Skeletal muscle tissue (tissue), 4 donors: ENCODE results near the gene RAB1B. TPM values are rescaled to one million over a fixed set of nuclear protein-coding genes. Genes with fewer than 3 reads are reported as not detected.

Experiments
- H3K27ac ChIP-seq: one replicate; pipeline ENCODE4 v1.7.0; 2013; ENCODE audit warnings: mild to moderate bottlenecking, low read depth, low read length, inconsistent platforms
- H3K27me3 ChIP-seq, 3 donors: one replicate each; pipeline ENCODE4 v1.7.0; 2013; ENCODE audit warnings: low read length in 3 of 3; ENCODE audit not compliant: control insufficient read depth in 3 of 3, insufficient read depth in 3 of 3
- H3K36me3 ChIP-seq, 3 donors: one replicate each; pipeline ENCODE4 v1.7.0; 2013; ENCODE audit warnings: low read length in 3 of 3; ENCODE audit not compliant: control insufficient read depth in 3 of 3, insufficient read depth in 3 of 3
- H3K4me1 ChIP-seq, 3 donors: one replicate each; pipeline ENCODE4 v1.7.0; 2013; ENCODE audit warnings: low read length in 3 of 3, mild to moderate bottlenecking in 3 of 3; ENCODE audit not compliant: control insufficient read depth in 3 of 3, insufficient read depth in 3 of 3
- H3K4me3 ChIP-seq, 3 donors: one replicate each; pipeline ENCODE4 v1.7.0; 2013; ENCODE audit warnings: low read length in 3 of 3
- H3K9ac ChIP-seq, 3 donors: one replicate each; pipeline ENCODE4 v1.7.0; 2013; ENCODE audit warnings: low read length in 3 of 3, mild to moderate bottlenecking in 3 of 3, moderate library complexity in 2 of 3, low read depth in 1 of 3
- H3K9me3 ChIP-seq, 3 donors: one replicate each; pipeline ENCODE4 v1.7.0; 2013; ENCODE audit warnings: low read length in 3 of 3; ENCODE audit not compliant: control insufficient read depth in 3 of 3
- total RNA-seq: library from RNA; depleted of rRNA; stranded (reverse); fragments of >200 nt; gene quantifications from one replicate; pipeline ENCODE4 v1.2.3, GENCODE V29; 2014
- donor health status: Osteomylitis.

Gene RAB1B
- total RNA-seq, 1 donor from 2014 or later: 33.9 TPM

GRCh38 chr11:66226101-66226500 is 42.3 kb upstream of the RAB1B start:
- no peak overlapping the region for H3K4me3 ChIP-seq
- peak overlapping the region in 1 of 3 donors; percentile 8 for H3K9ac ChIP-seq
- no peaks in the 10 kb centered on the region for H3K9me3 ChIP-seq
- no peaks in the 10 kb centered on the region for H3K4me1 ChIP-seq
- no peak overlapping the region for H3K27ac ChIP-seq
- peaks cover 8 to 13% (median 12%) of the 10 kb centered on the region in 3 donors for H3K36me3 ChIP-seq
- H3K27me3 ChIP-seq: no peaks in the 10 kb centered on the region

GRCh38 chr11:66227700-66228099 is 40.7 kb upstream of the RAB1B start:
- no peak overlapping the region for H3K9ac ChIP-seq
- H3K4me1 ChIP-seq: no peaks in the 10 kb centered on the region
- peaks cover 23 to 28% (median 26%) of the 10 kb centered on the region in 3 donors for H3K36me3 ChIP-seq
- no peak overlapping the region for H3K4me3 ChIP-seq
- no peaks in the 10 kb centered on the region for H3K9me3 ChIP-seq
- no peak overlapping the region for H3K27ac ChIP-seq
- H3K27me3 ChIP-seq: no peaks in the 10 kb centered on the region

- no peak overlapping the region for H3K9ac ChIP-seq
- H3K27me3 ChIP-seq: no peaks in the 10 kb centered on the region
- H3K9me3 ChIP-seq: no peaks in the 10 kb centered on the region
- no peak overlapping the region for H3K27ac ChIP-seq
- H3K4me3 ChIP-seq: no peak overlapping the region
- no peaks in the 10 kb centered on the region for H3K4me1 ChIP-seq
- peaks cover 31 to 36% (median 33%) of the 10 kb centered on the region in 3 donors for H3K36me3 ChIP-seq
These were observed 39.9 kb upstream of the RAB1B start for GRCh38 chr11:66228521-66228920.

- H3K27ac ChIP-seq: no peak overlapping the region
- no peaks in the 10 kb centered on the region for H3K27me3 ChIP-seq
- peaks cover 45 to 47% (median 47%) of the 10 kb centered on the region in 3 donors for H3K36me3 ChIP-seq
- H3K9me3 ChIP-seq: no peaks in the 10 kb centered on the region
- H3K4me3 ChIP-seq: no peak overlapping the region
- H3K4me1 ChIP-seq: no peaks in the 10 kb centered on the region
- no peak overlapping the region for H3K9ac ChIP-seq
These were observed 38.3 kb upstream of the RAB1B start for GRCh38 chr11:66230156-66230555.

- Histone ChIP-seq H3K36me3 (peaks cover 52 to 56% (median 54%) of the 10 kb centered on the region in 3 donors), H3K9ac (no peak overlapping the region), H3K9me3 (no peaks in the 10 kb centered on the region)
These were observed 37.5 kb upstream of the RAB1B start for GRCh38 chr11:66230978-66231377.

GRCh38 chr11:66231561-66231960 is 36.9 kb upstream of the RAB1B start:
- peaks cover 55 to 61% (median 59%) of the 10 kb centered on the region in 3 donors for H3K36me3 ChIP-seq
- H3K27me3 ChIP-seq: no peaks in the 10 kb centered on the region
- H3K27ac ChIP-seq: no peak overlapping the region
- no peak overlapping the region for H3K4me3 ChIP-seq
- no peak overlapping the region for H3K9ac ChIP-seq
- no peaks in the 10 kb centered on the region for H3K4me1 ChIP-seq
- no peaks in the 10 kb centered on the region for H3K9me3 ChIP-seq

More at GRCh38 chr11:66230978-66231377, 37.5 kb upstream of the RAB1B start:
- H3K27ac ChIP-seq: no peak overlapping the region
- no peaks in the 10 kb centered on the region for H3K27me3 ChIP-seq
- no peaks in the 10 kb centered on the region for H3K4me1 ChIP-seq
- no peak overlapping the region for H3K4me3 ChIP-seq

- H3K36me3 ChIP-seq: peaks cover 53 to 57% (median 55%) of the 10 kb centered on the region in 3 donors
- no peak overlapping the region for H3K9ac ChIP-seq
- no peaks in the 10 kb centered on the region for H3K27me3 ChIP-seq
These were observed 35.7 kb upstream of the RAB1B start for GRCh38 chr11:66232769-66233168.

GRCh38 chr11:66233301-66233700 is 35.1 kb upstream of the RAB1B start:
- Histone ChIP-seq H3K4me3 (no peak overlapping the region), H3K27me3 (no peaks in the 10 kb centered on the region), H3K27ac (no peak overlapping the region), H3K9ac (no peak overlapping the region), H3K9me3 (no peaks in the 10 kb centered on the region), H3K4me1 (no peaks in the 10 kb centered on the region), H3K36me3 (peaks cover 53 to 57% (median 55%) of the 10 kb centered on the region in 3 donors)

More at GRCh38 chr11:66232769-66233168, 35.7 kb upstream of the RAB1B start:
- Histone ChIP-seq H3K4me3 (no peak overlapping the region), H3K27ac (no peak overlapping the region), H3K4me1 (no peaks in the 10 kb centered on the region), H3K9me3 (no peaks in the 10 kb centered on the region)

GRCh38 chr11:66235141-66235540 is 33.3 kb upstream of the RAB1B start:
- Histone ChIP-seq H3K27me3 (no peaks in the 10 kb centered on the region), H3K27ac (no peak overlapping the region), H3K36me3 (peaks cover 60 to 72% (median 66%) of the 10 kb centered on the region in 3 donors), H3K9ac (no peak overlapping the region), H3K9me3 (no peaks in the 10 kb centered on the region), H3K4me1 (peaks cover under 1 to 2% (median 1%) of the 10 kb centered on the region in 3 donors), H3K4me3 (no peak overlapping the region)

- Histone ChIP-seq H3K27me3 (no peaks in the 10 kb centered on the region), H3K36me3 (peaks cover 50 to 60% (median 50%) of the 10 kb centered on the region in 3 donors), H3K4me1 (peaks cover 12 to 21% (median 19%) of the 10 kb centered on the region in 3 donors), H3K4me3 (no peak overlapping the region), H3K9me3 (no peaks in the 10 kb centered on the region), H3K27ac (no peak overlapping the region), H3K9ac (no peak overlapping the region)
These were observed 30.6 kb upstream of the RAB1B start for GRCh38 chr11:66237867-66238266.
